Measurements from ENCODE around the gene WNT5B. TPM values are rescaled to one million over a fixed set of nuclear protein-coding genes. Genes with fewer than 3 reads are reported as not detected.

The WNT5B gene
- total and polyA plus RNA-seq, 9 of the 15 experiments (the other 6 are each of a cell fraction or from before 2014, with no cell fraction given): 0.42 to 16.8 (median 5.4) TPM

GRCh38 chr12:1594261-1595025 lies 34.6 kb upstream of the WNT5B start, which contains the start of gene FBXL14 (continued):
- TF ChIP-seq CREB3L1 (IDR thresholded peaks at IDR 0.05; ENCODE audit: borderline replicate concordance, low read depth) (0 out of 2 replicates have a peak, but pooled peaks have one; percentile 15), RFX1 (IDR thresholded peaks at IDR 0.05) (peak; percentile 89), MYC (IDR thresholded peaks at IDR 0.05; ENCODE audit: low read depth, low read length) (0 out of 2 replicates have a peak, but pooled peaks have one; percentile 4), MYC (CRISPR knock-in tag; IDR thresholded peaks at IDR 0.05; ENCODE audit: borderline replicate concordance, low read depth) (no peak), ZNF175 (CRISPR knock-in tag; IDR thresholded peaks at IDR 0.05; ENCODE audit: low read depth) (no peak), ZFX (CRISPR knock-in tag; IDR thresholded peaks at IDR 0.05) (peak; percentile 23), ZBTB49 (CRISPR knock-in tag; IDR thresholded peaks at IDR 0.05; ENCODE audit: borderline replicate concordance) (no peak), PPARD (CRISPR knock-in tag; IDR thresholded peaks at IDR 0.05) (no peak), TAF1 (IDR thresholded peaks at IDR 0.05; ENCODE audit: control insufficient read depth, extremely low read depth, insufficient read depth, low read length, severe bottlenecking) (peak; percentile 43), ZNF707 (CRISPR knock-in tag; conservative IDR thresholded peaks at IDR 0.05) (no peak), HEY1 (CRISPR knock-in tag; IDR thresholded peaks at IDR 0.05; ENCODE audit: borderline replicate concordance) (no peak), HDAC2 (IDR thresholded peaks at IDR 0.05) (no peak), ADNP (tag; IDR thresholded peaks at IDR 0.05) (no peak), GATAD2B (IDR thresholded peaks at IDR 0.05; ENCODE audit: borderline replicate concordance) (peak; percentile 66; the same call in 1 of the 2 replicates), RBM22 (IDR thresholded peaks at IDR 0.05; ENCODE audit: low read depth, low read length, poor library complexity, severe bottlenecking) (peak; percentile 78), OTX1 (CRISPR knock-in tag; IDR thresholded peaks at IDR 0.05) (no peak), VEZF1 (CRISPR knock-in tag; IDR thresholded peaks at IDR 0.05) (peak; percentile 79)

Measured in K562 (cell line).